ENCODE results near the gene CHCHD10.

CHCHD10 gene

DNA sequence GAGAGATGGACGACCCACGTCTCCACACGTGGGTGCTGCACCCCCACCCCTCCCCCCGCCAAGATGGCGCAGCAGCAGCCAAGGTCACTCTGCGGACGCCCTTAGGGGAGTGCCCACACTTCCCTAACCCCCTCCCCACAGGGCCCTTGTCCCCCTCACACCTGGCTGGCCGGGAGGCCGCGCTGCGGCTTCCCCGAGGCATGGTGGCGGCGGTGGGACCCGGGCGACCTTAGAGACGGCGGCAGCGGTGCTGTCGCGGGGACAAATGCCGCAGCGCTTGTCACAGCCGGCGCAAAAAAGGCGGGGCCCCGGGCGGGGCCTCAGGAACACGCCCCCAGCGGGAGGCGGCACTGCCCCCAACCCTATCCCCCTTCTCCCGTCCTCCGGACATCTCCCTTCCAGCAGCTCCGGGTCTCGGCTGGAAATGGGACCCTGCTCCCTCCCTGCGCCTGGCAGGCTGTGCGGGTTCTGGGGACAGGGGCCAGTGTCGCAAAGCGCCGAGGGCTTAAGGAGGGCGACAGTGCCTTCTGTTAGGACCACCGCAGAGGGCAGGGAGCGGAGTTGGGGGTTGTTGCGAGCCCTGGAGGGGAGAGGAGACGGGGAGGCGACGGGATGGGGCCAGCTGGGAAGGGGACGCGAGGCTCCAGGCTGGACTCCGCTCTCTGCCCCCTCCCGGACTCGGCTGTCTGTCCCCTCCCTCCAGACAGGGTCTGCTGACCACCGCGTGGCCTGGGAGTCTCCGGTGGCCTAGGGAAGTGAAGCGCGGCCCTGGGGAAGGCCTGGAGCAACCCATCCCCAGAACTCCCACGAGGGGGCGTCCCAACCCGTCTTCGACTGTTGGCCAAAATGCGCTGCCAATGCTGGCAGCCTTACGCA, at the start of gene CHCHD10:
Gene CHCHD10, minus strand, starts transcription at position 300 of the 876 bp plus-strand sequence. Its CDS starts 98 bp downstream, at position 202.
- peak; percentile 87 for DNase-seq (ENCODE audit: low spot score)

DNA sequence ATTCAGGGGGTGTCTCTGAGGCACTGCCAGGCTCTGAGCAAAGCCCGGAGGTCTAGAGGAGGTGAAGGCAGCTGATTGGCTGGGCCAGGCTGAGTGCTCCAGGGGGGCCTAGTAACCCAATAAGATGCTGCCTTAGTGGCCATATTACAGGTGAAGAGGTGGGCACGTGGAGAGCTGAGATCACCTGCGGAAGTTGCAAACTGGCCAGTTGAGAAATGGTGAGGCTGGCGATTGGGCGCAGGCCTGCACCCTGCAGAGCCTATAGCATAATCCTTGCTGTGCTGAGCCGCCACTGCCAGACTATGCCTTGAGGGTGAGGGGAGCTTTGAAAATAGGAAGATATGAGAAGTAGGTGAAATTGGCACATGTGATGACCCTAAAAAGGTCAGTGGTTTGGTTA, 49.4 kb upstream of the CHCHD10 start:
- DNase-seq (ENCODE audit: low spot score) = no peak

DNA sequence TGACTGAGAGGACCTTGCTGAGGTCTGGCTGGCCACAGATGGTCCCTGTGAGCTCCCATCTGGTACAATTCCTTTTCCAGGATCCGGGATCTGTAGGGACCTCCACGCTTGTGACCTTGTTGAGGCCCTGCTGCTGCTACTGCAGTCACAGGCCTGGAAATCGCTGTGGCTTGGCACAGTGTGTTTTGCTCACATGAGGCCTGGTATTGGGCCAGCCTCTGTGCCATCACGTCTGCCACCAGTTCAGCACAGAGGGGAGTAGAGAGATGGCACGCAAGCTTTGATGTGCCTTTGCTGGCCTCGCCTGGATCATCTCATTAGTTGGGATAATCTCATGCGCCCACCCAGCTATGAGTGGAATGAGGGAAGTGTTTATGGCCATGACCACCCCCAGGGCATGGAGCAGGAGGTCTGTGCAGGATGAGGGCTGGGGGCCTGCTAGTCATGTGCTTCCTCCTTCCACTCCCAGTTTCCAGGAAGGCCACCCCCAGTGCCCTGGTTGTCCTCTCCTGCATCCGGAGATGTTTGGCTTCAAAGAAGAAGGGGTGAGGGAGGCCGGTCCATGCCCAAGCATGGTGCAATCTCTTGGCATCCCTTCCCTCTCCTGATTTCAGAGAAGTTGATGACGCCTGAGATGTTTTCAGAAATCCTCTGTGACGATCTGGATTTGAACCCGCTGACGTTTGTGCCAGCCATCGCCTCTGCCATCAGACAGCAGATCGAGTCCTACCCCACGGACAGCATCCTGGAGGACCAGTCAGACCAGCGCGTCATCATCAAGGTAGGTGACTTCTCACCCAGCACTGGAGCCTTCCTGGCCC, 48.6 kb upstream of the CHCHD10 start:
- peak; percentile 64 for DNase-seq (ENCODE audit: low spot score)

DNA sequence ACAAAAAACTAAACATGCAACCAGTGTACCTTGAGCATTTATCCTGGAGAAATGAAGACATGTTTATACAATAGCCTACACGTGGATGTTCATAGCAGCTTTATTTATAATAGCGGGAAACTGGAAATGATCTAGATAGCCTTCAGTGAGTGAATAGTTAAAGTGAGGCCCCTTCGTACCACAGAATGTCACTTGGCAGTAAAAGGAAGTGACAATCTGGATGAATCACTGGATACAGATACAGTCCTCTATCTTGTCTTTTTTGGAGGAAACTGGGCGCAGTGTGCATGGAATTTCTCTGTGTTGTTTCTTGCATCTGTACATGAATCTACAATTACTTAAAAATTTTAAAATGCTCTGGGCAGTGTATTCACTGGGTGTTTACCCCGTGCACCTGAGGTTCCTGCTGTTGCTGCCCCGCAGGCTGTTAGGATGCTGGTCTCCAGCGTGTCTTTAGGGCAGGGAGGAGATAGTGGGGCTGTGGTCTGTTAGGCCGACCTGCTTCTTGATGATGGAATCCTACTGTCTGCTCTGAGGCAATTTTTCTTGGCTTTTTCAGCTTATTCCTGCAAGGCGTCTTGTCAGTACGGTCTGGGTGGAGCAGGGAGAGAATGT, 47.9 kb upstream of the CHCHD10 start:
- no peak for DNase-seq (ENCODE audit: low spot score)

DNA sequence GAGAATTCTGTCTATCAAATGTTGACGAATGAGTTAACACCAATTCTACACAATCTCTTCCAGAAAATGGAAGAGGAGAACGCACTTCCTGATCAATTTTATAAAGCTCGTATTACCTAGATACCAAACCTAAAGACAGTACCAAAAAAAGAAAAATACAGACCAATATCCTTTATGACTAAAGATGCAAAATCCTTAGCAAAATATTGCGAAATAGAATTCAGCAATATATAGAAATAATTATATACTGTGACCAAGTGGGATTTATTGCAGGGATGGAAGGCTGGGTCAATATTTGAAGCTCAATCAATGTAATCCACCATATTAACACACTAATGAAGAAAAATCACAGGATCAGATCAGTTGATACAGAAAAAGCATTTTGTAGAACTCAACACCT, 44.6 kb upstream of the CHCHD10 start:
- DNase-seq (ENCODE audit: low spot score) = no peak

DNA sequence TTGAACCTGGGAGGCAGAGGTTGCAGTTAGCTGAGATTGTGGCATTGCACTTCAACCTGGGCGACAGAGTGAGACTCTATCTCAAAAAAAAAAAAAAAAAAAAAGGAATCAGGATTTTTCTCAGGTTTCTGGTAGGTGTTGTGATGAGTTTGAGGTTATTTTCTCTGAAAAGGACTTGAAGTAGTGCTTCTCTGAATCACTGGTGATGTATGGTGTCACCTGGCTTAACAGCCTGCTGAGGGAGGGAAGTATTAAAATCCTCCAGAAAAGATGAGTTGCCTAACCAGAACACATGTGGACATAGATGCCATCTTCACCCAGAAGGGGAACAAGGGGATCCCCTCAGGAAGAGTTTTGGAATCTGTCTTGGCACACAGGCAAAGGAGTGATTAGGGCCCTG, 39.1 kb upstream of the CHCHD10 start:
- DNase-seq (ENCODE audit: low spot score) = no peak

DNA sequence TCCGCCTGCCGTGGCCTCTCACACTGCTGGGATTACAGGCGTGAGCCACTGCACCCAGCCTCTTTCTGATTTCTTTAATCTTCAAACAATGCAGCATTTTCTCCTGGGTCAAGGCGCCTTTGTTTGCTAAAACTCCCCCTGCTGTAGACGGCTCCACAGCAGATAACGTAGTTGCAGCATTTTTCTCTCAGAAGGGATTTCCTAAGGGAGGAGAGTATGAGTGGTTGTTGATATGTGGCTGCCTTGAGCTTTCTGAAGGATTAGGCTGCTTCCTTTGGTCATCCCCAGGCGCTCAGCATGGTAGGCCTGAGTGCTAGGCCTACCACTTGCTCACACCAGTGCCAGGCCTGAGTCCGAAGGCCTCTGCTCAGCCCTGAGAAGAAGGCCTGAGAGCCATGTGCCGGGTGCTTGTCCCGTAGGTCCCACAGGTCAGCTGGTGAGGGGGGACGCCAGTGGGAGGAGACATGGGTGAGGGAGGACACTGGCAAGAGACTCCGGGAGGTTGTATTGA, 37.1 kb upstream of the CHCHD10 start:
- DNase-seq (ENCODE audit: low spot score) = peak; percentile 25

DNA sequence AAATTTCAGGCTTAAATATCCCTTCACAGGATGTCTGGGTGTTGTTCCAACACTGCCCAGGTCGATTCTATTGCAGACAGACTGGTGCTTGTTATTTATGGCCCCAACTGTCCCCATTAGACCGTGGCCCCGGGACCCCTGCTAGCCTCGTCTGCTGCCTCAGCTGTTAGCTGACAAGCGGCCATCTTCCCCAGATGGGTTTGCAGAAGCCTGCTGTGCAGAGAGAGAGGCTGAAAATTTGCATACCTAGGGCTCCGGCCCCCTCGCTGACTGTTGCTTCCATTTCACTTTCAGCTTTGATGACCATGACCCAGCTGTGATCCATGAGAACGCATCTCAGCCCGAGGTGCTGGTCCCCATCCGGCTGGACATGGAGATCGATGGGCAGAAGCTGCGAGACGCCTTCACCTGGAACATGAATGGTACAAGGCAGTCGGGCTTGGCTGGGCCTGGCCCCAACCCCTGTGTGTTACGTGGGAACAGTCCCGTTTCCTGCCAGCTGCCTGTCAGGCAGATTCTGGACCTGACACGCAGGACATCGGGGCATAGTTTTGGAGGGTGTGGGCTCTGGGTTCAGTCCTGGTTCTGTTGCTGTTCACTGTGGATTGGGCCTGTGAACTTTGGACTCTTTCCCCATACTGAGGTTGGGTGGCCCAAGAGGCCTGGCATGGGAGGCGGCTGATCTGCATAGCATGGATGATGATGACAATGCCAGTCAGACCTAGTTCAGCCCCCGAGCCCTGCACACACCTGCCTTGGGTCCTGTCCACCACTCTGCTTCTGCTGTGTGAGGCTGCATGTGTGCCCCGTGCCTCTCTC, 35.4 kb upstream of the CHCHD10 start:
- DNase-seq (ENCODE audit: low spot score) = peak; percentile 40

DNA sequence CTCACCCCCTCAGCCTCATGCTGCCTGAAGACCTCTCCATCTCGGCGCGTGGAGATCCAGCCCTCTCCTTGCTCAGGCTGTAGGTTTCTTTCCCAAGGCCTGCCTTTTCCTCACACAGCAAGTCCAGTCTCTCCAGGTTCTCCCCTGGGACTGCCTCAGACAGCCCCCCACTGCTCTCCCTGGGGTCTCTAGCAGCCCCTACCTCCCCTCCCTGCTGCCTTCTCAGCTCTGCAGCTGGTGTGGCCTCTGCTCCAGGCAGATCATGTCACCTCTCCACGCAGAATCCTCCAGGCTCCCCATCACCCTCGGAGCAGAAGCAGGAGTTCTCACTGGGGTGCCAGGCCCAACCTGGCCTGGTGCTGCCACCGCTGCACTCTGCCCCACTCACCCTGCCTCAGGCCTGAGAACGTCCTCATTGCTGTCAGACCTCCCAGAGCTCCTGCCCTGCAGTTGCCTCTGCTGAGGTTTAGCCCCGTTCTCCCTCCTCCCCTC, 34.2 kb upstream of the CHCHD10 start:
- no peak for DNase-seq (ENCODE audit: low spot score)

DNA sequence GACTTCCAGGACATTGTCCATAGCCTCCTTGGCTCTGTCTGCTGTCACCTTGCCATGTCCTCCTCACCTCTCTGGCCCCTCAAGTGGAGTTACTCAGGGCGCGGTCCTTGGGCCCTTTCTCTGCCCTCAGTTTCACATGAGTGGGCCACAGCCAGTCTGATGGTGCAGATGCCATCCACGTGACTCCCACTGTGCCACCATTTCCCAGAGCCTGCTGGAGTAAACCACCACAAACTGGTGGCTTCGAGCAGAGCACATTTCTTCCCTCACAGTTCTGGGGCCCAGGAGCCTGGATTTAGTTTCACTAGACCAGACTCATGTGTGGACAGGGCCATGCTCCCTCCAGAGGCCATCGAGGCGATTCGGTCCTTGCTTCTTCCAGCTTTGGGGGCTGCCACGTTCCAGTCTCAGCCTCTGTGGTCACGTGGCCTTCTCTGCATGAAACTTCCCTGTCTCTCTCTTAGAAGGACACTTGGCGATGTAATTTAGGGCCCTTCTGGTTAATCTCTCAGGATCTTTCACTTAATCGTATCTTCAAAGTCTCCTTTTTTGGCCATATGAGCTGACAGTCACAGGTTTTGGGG, 33.6 kb upstream of the CHCHD10 start:
- DNase-seq (ENCODE audit: low spot score) = no peak

DNA sequence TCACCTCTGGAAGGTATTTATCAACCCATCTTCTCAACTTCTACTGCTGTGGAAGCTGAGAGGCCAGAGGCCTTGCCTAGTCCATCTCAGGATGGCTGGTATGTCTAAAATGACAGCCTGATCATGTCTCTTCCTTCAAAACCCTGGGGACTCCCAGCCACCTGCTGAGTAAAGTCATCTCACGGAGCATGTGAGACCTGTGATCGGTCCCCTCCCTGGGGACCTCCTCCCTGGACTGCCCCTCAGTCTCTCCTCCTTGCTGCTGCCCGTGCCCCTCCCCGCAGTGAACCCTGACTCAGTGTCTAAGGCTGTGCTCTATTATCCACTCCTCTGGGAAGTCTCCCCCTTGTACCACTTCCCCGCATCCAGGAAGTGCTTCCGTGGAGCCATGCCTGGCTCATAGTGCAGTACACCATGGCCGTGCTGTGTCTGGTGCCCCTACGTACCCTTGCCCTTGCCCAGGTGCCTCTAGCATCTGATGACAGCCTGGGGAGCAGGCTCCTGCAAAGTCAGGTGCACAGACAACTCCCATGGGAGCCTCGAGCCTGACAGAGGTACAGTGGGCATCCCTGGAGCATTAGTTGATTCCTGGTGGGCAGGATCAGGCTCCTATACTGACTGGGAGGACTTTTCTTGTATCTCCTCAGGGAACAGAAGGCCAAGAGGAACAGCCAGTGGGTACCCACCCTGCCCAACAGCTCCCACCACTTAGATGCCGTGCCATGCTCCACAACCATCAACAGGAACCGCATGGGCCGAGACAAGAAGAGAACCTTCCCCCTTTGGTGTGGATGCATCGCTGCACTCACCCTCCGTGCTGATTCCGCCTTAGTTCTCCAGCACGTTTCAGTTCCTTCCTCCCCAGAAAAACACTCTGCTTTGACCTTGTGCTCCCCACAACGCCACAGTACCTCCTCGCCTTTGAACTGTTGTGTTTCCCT, 32.8 kb upstream of the CHCHD10 start:
- DNase-seq (ENCODE audit: low spot score) = no peak

DNA sequence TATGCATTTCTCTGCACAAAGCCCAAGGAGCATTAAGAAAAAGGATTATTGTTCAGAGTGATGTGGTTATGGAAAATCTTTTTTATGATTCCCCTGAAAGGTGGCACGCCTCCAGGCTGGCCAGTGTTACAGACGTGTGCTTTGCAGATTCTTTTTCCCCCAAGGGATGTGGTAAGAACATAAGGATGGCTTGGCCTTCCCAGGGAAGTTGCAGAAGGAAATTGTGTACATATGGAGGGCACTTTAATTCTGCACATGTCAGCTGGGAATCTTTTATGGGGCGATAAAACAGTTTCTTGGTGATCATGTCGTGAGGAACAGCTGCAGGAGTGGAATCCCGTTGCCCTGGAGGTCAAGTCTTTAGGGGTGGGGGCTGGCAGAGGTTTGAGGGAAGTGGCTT, 28.7 kb upstream of the CHCHD10 start:
- DNase-seq (ENCODE audit: low spot score) = no peak

DNA sequence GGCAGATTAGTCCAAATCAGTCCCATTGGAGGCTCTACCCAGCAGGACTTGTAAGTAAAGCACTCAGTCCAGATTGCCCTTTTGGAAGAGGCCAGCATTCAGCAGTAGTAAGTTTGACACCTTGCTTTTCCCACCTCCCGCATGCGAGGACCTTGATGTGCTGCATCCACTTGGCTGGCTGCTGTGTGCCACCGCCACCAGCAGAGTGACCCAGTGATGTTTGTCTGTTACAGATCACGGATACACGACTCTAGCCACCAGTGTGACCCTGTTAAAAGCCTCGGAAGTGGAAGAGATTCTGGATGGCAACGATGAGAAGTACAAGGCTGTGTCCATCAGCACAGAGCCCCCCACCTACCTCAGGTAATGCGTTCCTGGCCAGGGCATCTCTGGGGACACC, 25.6 kb upstream of the CHCHD10 start:
- no peak for DNase-seq (ENCODE audit: low spot score)

DNA sequence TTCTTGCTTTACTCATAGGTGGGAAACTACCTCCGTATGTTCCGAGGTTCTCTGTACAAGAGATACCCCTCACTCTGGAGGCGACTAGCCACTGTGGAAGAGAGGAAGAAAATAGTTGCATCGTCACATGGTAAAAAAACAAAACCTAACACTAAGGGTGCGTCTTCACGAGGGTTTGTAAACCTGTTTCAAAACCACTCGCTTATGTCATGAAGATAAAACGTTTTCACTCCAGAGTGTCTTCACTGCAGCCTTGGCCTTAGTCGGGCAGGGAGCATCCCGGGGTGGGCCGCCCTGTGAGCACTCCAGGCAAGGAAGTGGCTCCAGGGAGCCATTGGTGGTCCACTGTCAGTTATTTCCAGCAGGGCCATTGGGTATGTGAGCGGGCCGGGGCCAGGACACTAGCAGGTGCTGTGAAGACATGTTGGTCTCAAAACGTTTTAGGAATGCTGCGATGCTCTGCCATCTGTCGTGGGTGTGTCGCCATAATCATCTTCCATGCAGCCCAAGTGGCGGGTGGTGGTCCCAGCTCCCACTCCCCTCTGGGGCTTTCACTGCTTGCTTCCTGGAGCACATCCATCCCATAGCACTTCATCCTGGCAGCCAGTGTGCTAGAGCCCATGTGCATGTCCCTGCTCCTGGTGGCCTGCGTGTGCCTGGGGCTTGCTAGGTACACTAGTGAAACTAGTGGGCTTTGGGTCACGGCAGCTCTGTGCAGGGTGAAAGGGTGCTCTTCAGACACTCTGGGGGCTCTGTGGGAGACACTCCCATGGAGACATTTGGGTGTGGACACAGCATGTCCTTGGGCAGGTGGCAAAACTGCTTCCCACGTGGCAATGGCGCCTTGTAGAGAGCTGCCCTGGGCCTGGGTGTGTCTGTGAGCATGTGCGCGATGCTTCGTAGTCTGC, 24.2 kb upstream of the CHCHD10 start:
- DNase-seq (ENCODE audit: low spot score) = no peak

DNA sequence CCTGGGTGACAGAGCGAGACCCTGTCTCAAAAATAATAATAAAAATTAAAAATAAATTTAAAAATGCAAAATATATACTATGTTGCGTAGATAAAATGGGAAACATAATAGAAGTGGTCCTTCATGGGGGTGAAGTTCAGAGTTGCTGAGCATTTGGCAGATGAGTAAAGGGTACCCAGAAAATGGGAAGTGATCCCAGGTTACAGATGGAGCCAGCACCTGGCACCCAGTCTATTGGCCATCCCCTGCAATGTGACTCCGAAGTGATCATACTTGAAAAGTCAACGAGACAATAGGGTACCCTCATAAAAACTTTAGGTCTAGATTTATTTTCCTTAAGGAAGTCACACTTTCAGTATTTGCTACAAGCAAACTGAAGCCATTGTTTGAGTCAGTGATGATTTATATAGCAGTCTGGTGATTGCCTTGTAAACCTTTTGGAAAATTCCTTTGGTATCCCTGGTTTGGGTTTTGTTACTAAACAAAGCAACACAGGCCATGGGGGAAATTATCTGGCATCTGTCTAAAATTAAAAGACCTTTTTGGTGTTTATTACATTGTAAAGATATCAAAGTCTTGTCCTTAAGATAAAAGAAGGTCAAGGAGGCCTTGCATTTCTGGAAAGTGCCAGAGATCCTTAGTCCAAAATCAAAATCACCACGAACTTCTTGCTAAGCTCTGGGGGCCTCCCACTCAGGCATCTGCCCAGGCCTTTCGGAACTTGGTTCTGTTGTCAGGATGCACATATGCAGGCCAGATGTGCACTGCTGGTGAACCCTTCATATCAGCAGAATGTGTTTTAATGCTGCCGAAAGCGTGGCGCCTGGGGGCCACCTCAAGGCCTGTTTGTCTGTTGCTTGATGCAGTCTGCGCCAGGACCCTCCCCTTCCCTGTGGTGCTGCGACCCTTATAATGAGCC, 23.3 kb upstream of the CHCHD10 start:
- DNase-seq (ENCODE audit: low spot score) = peak; percentile 74

DNA sequence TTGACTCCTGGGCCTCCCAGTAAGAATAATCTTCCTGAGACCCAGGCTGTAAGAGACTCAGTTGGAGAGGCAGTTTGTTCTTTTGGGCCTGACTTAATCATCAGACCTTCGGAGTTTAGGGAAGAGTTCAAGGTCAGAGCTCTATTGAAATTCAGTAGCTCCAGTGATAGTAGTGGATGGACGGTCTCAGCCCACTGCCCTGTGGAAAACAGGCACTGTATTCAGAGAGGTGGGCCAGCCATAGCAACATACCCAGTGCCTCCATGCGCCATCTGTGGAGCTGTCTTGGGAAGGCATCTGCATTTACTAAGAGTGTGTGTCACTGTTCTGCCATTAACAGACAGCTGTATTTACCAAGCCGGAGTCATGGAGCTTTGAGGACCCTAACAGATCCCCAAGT, 21.9 kb upstream of the CHCHD10 start:
- peak; percentile 26 for DNase-seq (ENCODE audit: low spot score)

DNA sequence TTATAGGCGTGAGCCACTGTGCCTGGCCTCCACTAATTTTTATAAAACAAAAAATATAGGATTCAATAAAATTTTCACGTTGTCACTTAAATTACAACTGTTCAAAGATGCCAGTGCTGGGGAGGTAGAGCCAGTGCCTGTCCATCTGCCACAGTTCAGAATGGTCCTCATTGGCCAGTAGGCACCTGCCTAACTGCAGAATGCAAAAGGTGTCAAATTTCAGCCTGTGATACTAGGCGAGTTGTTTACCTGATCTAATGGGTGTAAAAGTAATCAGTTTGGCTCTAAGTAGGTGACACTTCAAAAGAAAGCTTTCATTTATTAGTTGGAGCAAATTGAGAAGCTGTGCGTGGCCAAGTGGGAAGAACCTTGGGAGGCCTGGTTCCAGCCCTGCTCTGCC, 21.3 kb upstream of the CHCHD10 start:
- no peak for DNase-seq (ENCODE audit: low spot score)

DNA sequence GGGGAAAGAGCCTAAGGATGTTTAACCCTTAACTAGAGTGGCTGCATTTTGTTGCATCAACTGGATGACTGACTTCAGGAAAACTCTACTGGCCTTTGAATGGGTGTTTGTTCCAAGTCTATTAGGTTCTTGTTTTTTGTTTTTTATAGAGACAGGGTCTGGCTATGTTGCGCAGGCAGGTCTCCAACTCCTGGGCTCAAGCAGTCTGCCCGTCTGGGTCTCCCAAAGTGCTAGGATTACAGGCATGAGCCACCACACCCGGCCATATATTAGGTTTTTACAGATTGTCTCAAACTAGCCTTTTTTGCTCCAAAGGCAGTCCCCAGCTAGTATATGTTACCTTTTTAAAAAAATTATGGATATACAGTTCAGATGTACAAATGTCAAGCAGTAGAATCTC, 20.1 kb upstream of the CHCHD10 start:
- DNase-seq (ENCODE audit: low spot score) = no peak

All from left forelimb (tissue), 1 donor.